ENCODE measurements around the gene SLC39A13. TPM values are rescaled to one million over a fixed set of nuclear protein-coding genes. Genes with fewer than 3 reads are reported as not detected.

Gene SLC39A13
- total RNA-seq (2014; rRNA removed; shearing (Covaris generic); ENCODE audit: low replicate concordance), result 46.2 and 86.8 TPM in 2 replicates

GRCh38 chr11:47407746-47408590, at the start of gene SLC39A13:
Gene SLC39A13 (plus strand): TSS chr11:47408590. CDS start chr11:47410095, 1,505 bp downstream.
- DNase-seq (ENCODE audit: low read depth), result peak; percentile 95
- in situ Hi-C loops (cut with HindIII; ENCODE audit: low pct_unique_long_range_greater_than_20kb, low sequenced_read_pairs), result no loop called here

- in situ Hi-C loops (cut with HindIII; ENCODE audit: low pct_unique_long_range_greater_than_20kb, low sequenced_read_pairs), result no loop called here
- DNase-seq (ENCODE audit: low read depth), result no peak
Measured at GRCh38 chr11:47358731-47359051, 49.7 kb upstream of the SLC39A13 start.

- no peak for DNase-seq (ENCODE audit: low read depth)
- in situ Hi-C loops (cut with HindIII; ENCODE audit: low pct_unique_long_range_greater_than_20kb, low sequenced_read_pairs), result no loop called here
Measured at GRCh38 chr11:47359162-47359561, 49.2 kb upstream of the SLC39A13 start.

GRCh38 chr11:47359586-47359985, 48.8 kb upstream of the SLC39A13 start:
- no peak for DNase-seq (ENCODE audit: low read depth)
- in situ Hi-C loops (cut with HindIII; ENCODE audit: low pct_unique_long_range_greater_than_20kb, low sequenced_read_pairs), result no loop called here

- no peak for DNase-seq (ENCODE audit: low read depth)
- in situ Hi-C loops (cut with HindIII; ENCODE audit: low pct_unique_long_range_greater_than_20kb, low sequenced_read_pairs), result no loop called here
Measured at GRCh38 chr11:47360341-47360740, 48.0 kb upstream of the SLC39A13 start.

GRCh38 chr11:47361419-47361818, 47.0 kb upstream of the SLC39A13 start:
- in situ Hi-C loops (cut with HindIII; ENCODE audit: low pct_unique_long_range_greater_than_20kb, low sequenced_read_pairs), result no loop called here
- DNase-seq (ENCODE audit: low read depth), result no peak

- no peak for DNase-seq (ENCODE audit: low read depth)
- in situ Hi-C loops (cut with HindIII; ENCODE audit: low pct_unique_long_range_greater_than_20kb, low sequenced_read_pairs), result no loop called here
Measured at GRCh38 chr11:47366020-47366490, 42.3 kb upstream of the SLC39A13 start.

GRCh38 chr11:47369676-47370075, 38.7 kb upstream of the SLC39A13 start:
- in situ Hi-C loops (cut with HindIII; ENCODE audit: low pct_unique_long_range_greater_than_20kb, low sequenced_read_pairs), result no loop called here
- no peak for DNase-seq (ENCODE audit: low read depth)

- in situ Hi-C loops (cut with HindIII; ENCODE audit: low pct_unique_long_range_greater_than_20kb, low sequenced_read_pairs), result no loop called here
- DNase-seq (ENCODE audit: low read depth), result no peak
Measured at GRCh38 chr11:47372422-47372821, 36.0 kb upstream of the SLC39A13 start.

GRCh38 chr11:47373876-47374719, 34.3 kb upstream of the SLC39A13 start:
- in situ Hi-C loops (cut with HindIII; ENCODE audit: low pct_unique_long_range_greater_than_20kb, low sequenced_read_pairs), result no loop called here
- peak; percentile 31 for DNase-seq (ENCODE audit: low read depth)

GRCh38 chr11:47374720-47375019, 33.7 kb upstream of the SLC39A13 start:
- DNase-seq (ENCODE audit: low read depth), result no peak
- in situ Hi-C loops (cut with HindIII; ENCODE audit: low pct_unique_long_range_greater_than_20kb, low sequenced_read_pairs), result no loop called here

- in situ Hi-C loops (cut with HindIII; ENCODE audit: low pct_unique_long_range_greater_than_20kb, low sequenced_read_pairs), result no loop called here
- DNase-seq (ENCODE audit: low read depth), result no peak
Measured at GRCh38 chr11:47375020-47375419, 33.4 kb upstream of the SLC39A13 start.

- in situ Hi-C loops (cut with HindIII; ENCODE audit: low pct_unique_long_range_greater_than_20kb, low sequenced_read_pairs), result no loop called here
- DNase-seq (ENCODE audit: low read depth), result no peak
Measured at GRCh38 chr11:47375546-47376085, 32.8 kb upstream of the SLC39A13 start.

GRCh38 chr11:47376107-47376524, 32.3 kb upstream of the SLC39A13 start:
- peak; percentile 14 for DNase-seq (ENCODE audit: low read depth)
- in situ Hi-C loops (cut with HindIII; ENCODE audit: low pct_unique_long_range_greater_than_20kb, low sequenced_read_pairs), result no loop called here

GRCh38 chr11:47376525-47377371, 31.6 kb upstream of the SLC39A13 start:
- in situ Hi-C loops (cut with HindIII; ENCODE audit: low pct_unique_long_range_greater_than_20kb, low sequenced_read_pairs), result no loop called here
- DNase-seq (ENCODE audit: low read depth), result no peak

- in situ Hi-C loops (cut with HindIII; ENCODE audit: low pct_unique_long_range_greater_than_20kb, low sequenced_read_pairs), result no loop called here
- DNase-seq (ENCODE audit: low read depth), result no peak
Measured at GRCh38 chr11:47377571-47378009, 30.8 kb upstream of the SLC39A13 start.

- no peak for DNase-seq (ENCODE audit: low read depth)
- in situ Hi-C loops (cut with HindIII; ENCODE audit: low pct_unique_long_range_greater_than_20kb, low sequenced_read_pairs), result no loop called here
Measured at GRCh38 chr11:47378010-47378835, 30.2 kb upstream of the SLC39A13 start, which contains the start of gene SPI1. Gene SPI1 (minus strand): TSS chr11:47378547. CDS start chr11:47378353, 194 bp downstream.

All from Caki2 (cell line).